ENCODE data around the gene TAOK2.
"Not testable (repeated sequence)": the region's sequence is repeated elsewhere in the genome, so short reads cannot be mapped to it uniquely, and the experiment has no call there.

TAOK2 gene

GRCh38 chr16:30025156-30025555 lies 51.5 kb downstream of the TAOK2 start:
- no peak for DNase-seq (ENCODE audit: low spot score)

DNA sequence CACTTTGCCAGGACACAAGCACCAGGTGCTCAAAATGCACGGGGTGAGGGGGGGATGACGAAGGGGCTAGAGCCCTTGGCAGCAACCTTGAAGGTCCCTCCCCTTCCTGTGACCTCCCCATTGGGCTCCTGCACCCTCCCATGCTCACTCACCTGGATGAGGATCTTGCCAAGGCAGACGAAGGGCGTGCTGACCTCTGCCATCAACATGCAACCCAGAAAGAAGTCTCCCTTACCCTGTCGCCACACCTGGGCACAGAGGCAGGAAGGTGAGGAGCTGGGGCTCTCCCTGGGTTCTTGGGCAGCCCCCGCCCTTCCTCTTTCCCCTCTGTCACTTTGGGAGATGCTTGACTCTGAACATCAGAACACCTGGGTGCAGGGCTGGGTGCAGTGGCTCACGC lies 51.9 kb downstream of the TAOK2 start:
- DNase-seq (ENCODE audit: low spot score): no peak

- no peak for DNase-seq (ENCODE audit: low spot score)
Observed at GRCh38 chr16:30026449-30026848, 52.8 kb downstream of the TAOK2 start.

GRCh38 chr16:30027588-30028437 lies 54.1 kb downstream of the TAOK2 start:
- DNase-seq (ENCODE audit: low spot score): no peak

DNA sequence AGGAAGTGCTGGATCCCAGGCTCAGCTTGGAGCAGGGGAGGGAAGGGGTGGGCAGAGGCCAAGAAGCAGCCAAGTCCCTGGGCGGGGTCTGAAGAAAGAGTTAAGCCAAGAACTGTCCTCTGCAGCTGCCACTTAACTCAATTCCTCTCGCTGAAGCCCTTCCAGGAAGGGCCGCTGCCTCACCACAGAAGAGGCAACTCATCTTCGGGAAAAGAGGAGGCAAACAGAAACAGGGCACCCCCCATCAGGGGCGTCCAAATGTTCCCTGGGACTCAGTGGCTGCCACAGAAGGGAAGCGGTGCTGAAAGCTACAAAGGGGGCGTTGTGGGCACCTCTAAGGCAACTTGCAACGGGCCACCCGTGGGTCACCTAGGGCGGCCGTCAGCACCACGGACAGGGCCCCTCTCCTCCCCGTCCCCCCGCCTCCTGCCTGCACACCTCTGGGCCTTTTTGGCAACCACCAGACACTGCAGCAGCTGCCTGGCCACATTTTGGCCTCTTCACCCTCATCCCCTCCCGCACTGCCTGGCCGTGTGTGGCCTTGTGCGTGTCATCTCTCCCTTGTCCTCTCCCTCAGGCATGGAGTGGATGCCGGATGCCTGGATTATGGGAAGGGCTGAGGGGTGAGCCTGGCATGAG lies 54.9 kb downstream of the TAOK2 start:
- peak; percentile 36 for DNase-seq (ENCODE audit: low spot score)

- DNase-seq (ENCODE audit: low spot score): no peak
Observed at GRCh38 chr16:30030011-30030685, 56.5 kb downstream of the TAOK2 start.

GRCh38 chr16:30030841-30031413 lies 57.3 kb downstream of the TAOK2 start, which contains the start of gene TLCD3B:
Gene TLCD3B (minus strand): TSS chr16:30031271. CDS start chr16:30030527, 744 bp downstream.
- DNase-seq (ENCODE audit: low spot score): no peak

DNA sequence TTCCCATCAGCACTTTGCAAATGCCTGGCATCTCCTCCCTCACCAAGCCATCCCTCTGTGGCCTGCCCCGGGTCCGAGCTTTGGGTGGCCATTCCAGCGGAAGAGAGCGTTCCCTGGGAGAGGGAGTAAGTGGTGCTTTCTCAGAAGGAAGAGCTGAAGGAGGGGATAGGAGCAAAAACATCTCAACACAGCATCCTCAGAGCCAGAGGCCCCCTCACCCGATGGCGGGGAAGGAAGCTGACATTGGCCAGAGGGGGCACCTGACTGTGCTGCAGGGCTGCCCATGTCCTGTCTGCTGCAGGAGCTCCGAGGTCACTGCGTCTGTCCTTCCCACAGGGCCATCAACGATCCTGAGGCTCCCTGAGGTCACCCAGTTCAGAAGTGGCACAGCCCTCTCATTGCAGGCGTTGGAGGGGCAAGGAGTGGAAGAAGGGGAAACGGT lies 57.8 kb downstream of the TAOK2 start:
- no peak for DNase-seq (ENCODE audit: low spot score)

- DNase-seq (ENCODE audit: low spot score): peak; percentile 65
Observed at GRCh38 chr16:30032083-30032819, 58.6 kb downstream of the TAOK2 start.

DNA sequence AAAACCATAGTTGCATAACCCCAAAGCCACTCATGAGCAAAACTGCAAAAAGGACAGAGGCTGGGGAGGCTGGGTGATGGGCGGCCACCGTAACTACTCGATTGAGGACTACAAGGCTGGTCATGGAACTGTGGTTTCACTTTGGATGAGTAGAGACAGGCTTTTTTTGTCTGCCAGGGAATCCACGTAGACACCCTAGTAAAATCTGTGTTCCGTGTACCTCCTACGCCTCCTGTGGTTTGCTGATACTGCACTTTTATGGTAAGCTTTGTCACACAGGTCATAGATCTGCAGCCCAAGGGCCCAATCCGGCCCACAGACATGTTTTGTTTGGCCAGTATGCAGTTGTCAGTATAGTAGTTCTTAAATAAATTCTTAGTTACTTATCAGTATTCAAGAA lies 59.6 kb downstream of the TAOK2 start:
- no peak for DNase-seq (ENCODE audit: low spot score)

DNA sequence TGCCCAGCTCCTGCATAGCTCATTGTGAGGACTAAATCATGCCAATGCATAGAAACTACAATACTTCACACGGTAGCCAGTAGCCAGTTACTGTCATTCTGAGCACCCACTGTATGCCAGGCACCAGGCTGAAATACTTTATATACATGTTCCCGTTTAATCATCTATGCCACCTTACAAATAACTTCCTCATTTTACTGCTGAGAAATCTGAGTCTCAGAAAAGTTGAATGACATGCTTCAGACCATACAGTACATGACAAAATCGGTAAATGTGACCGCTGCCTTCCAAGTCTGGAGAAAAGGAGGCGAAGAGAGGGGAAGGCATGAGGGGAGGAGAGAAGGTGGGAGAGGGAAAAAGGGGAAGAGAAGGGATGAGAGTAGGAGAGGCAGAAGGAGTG lies 66.6 kb downstream of the TAOK2 start:
- DNase-seq (ENCODE audit: low spot score): no peak

DNA sequence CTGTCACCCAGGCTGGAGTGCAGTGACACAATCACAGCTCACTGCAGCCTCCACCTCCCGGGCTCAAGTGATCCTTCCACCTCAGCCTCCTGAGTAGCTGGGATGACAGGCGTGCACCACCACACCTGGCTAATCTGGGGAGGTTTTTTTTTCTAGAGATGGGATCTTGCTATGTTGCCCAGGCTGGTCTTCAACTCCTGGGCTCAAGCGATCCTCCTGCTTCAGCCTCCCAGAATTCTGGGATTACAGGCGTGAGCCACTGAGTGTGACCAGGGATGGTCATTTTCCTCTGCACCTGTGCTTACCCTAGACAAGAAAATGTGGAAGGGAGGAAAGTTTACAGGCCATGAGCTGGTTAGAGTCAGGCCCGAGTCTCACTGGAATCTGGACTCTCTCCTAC lies 67.0 kb downstream of the TAOK2 start:
- not testable (repeated sequence) for DNase-seq (ENCODE audit: low spot score)

GRCh38 chr16:30041841-30042240 lies 68.2 kb downstream of the TAOK2 start:
- peak; percentile 52 for DNase-seq (ENCODE audit: low spot score)
